Measurements from ENCODE around the gene ARL6IP5. TPM values are rescaled to one million over a fixed set of nuclear protein-coding genes. Genes with fewer than 3 reads are reported as not detected.

ARL6IP5 gene
- total RNA-seq, 1 experiment from 2014 or later = 41.5 TPM

DNA sequence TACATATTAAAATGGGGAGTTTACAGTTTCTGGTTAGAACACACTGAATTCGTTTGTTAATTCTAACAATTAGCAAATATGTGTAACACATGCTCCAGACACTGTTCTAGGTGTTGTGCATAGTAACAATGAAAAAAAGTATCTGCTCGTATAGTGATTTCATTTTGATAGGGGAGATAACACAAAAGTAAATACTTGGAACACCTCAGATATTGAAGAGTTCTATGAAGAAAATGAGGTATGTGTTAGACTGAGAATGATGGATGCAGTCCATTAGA, 25.9 kb upstream of the ARL6IP5 start:
- H3K27ac ChIP-seq (ENCODE audit: low read length) = no peak overlapping the region
- no peak for TF ChIP-seq TCF7L2 (IDR thresholded peaks at IDR 0.05; ENCODE audit: low read depth, low read length)
- TF ChIP-seq SIN3A (IDR thresholded peaks at IDR 0.05; ENCODE audit: borderline replicate concordance, insufficient read depth, low read depth, low read length) = no peak
- no peak for TF ChIP-seq POLR2AphosphoS5 (IDR thresholded peaks at IDR 0.05; ENCODE audit: low read depth, low read length)
- TF ChIP-seq, protein P1, sequence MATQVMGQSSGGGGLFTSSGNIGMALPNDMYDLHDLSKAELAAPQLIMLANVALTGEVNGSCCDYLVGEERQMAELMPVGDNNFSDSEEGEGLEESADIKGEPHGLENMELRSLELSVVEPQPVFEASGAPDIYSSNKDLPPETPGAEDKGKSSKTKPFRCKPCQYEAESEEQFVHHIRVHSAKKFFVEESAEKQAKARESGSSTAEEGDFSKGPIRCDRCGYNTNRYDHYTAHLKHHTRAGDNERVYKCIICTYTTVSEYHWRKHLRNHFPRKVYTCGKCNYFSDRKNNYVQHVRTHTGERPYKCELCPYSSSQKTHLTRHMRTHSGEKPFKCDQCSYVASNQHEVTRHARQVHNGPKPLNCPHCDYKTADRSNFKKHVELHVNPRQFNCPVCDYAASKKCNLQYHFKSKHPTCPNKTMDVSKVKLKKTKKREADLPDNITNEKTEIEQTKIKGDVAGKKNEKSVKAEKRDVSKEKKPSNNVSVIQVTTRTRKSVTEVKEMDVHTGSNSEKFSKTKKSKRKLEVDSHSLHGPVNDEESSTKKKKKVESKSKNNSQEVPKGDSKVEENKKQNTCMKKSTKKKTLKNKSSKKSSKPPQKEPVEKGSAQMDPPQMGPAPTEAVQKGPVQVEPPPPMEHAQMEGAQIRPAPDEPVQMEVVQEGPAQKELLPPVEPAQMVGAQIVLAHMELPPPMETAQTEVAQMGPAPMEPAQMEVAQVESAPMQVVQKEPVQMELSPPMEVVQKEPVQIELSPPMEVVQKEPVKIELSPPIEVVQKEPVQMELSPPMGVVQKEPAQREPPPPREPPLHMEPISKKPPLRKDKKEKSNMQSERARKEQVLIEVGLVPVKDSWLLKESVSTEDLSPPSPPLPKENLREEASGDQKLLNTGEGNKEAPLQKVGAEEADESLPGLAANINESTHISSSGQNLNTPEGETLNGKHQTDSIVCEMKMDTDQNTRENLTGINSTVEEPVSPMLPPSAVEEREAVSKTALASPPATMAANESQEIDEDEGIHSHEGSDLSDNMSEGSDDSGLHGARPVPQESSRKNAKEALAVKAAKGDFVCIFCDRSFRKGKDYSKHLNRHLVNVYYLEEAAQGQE (IDR thresholded peaks at IDR 0.05; ENCODE audit: insufficient read depth in 1 of 2, low read depth in 2 of 2, low read length in 1 of 2) = no peak
- TF ChIP-seq, protein P2, sequence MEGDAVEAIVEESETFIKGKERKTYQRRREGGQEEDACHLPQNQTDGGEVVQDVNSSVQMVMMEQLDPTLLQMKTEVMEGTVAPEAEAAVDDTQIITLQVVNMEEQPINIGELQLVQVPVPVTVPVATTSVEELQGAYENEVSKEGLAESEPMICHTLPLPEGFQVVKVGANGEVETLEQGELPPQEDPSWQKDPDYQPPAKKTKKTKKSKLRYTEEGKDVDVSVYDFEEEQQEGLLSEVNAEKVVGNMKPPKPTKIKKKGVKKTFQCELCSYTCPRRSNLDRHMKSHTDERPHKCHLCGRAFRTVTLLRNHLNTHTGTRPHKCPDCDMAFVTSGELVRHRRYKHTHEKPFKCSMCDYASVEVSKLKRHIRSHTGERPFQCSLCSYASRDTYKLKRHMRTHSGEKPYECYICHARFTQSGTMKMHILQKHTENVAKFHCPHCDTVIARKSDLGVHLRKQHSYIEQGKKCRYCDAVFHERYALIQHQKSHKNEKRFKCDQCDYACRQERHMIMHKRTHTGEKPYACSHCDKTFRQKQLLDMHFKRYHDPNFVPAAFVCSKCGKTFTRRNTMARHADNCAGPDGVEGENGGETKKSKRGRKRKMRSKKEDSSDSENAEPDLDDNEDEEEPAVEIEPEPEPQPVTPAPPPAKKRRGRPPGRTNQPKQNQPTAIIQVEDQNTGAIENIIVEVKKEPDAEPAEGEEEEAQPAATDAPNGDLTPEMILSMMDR (IDR thresholded peaks at IDR 0.05) = no peak
- peaks cover 27% of the 10 kb centered on the region for H3K36me3 ChIP-seq (ENCODE audit: control insufficient read depth, insufficient read depth, low read length)
- POLR2A ChIA-PET = no interaction called here
- no peaks in the 10 kb centered on the region for H3K4me1 ChIP-seq (ENCODE audit: control insufficient read depth, insufficient read depth, low read length)
- no peaks in the 10 kb centered on the region for H3K9me3 ChIP-seq (ENCODE audit: control insufficient read depth, insufficient read depth, low read depth, low read length)
- intact Hi-C loops (cut with micrococcal nuclease; ENCODE audit: unreplicated experiment) (no loop called here), in situ Hi-C loops (cut with HindIII; ENCODE audit: low pct_unique_long_range_greater_than_20kb, low sequenced_read_pairs) (no loop called here)
- H3K4me3 ChIP-seq (ENCODE audit: low read depth in 2 of 2, low read length in 2 of 2) = no peak overlapping the region
- H3K27me3 ChIP-seq (ENCODE audit: control insufficient read depth, insufficient read depth, low read length) = no peaks in the 10 kb centered on the region
- ATAC-seq (no peak), DNase-seq (ENCODE audit: low read depth, low spot score) (no peak)
- BruUV-seq (replicated peaks) = no TSS peak
- CTCF ChIA-PET = no interaction called here

DNA sequence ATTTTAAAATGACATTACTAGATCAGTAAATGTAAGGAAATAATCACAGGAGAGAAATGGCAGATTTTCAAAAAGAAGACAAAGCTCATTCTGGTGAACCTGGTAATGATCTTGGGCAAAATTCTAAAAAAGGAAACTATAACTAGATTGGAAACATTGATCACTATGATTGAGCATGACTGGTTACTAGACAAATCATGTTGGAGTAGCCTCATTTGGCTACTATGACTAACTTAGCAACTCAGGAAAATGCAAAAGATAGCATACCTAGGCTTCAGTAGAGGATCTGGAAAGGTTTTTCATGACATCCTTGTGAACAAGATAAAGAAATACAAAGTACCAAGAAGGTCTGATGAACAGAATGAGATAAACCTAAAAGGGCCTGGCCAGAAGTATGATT, 25.0 kb upstream of the ARL6IP5 start:
- DNase-seq (ENCODE audit: low read depth, low spot score) (no peak), ATAC-seq (no peak)
- Histone ChIP-seq H3K36me3 (ENCODE audit: control insufficient read depth, insufficient read depth, low read length) (peaks cover 27% of the 10 kb centered on the region), H3K4me3 (ENCODE audit: low read depth in 2 of 2, low read length in 2 of 2) (no peak overlapping the region), H3K27me3 (ENCODE audit: control insufficient read depth, insufficient read depth, low read length) (no peaks in the 10 kb centered on the region), H3K9me3 (ENCODE audit: control insufficient read depth, insufficient read depth, low read depth, low read length) (no peaks in the 10 kb centered on the region), H3K27ac (ENCODE audit: low read length) (no peak overlapping the region), H3K4me1 (ENCODE audit: control insufficient read depth, insufficient read depth, low read length) (no peaks in the 10 kb centered on the region)
- POLR2A ChIA-PET = interaction anchor here (0.6 kb wide), 1 partner anchor 1412 kb away, joined by 3 read pairs; no protein-coding TSS in a partner anchor
- intact Hi-C loops (cut with micrococcal nuclease; ENCODE audit: unreplicated experiment) = no loop called here
- in situ Hi-C loops (cut with HindIII; ENCODE audit: low pct_unique_long_range_greater_than_20kb, low sequenced_read_pairs) = no loop called here
- BruUV-seq (replicated peaks) = no TSS peak
- CTCF ChIA-PET = no interaction called here
- TF ChIP-seq, protein P1 (IDR thresholded peaks at IDR 0.05; ENCODE audit: insufficient read depth in 1 of 2, low read depth in 2 of 2, low read length in 1 of 2) = no peak
- TF ChIP-seq, protein P2 (IDR thresholded peaks at IDR 0.05) = no peak
- TF ChIP-seq SIN3A (IDR thresholded peaks at IDR 0.05; ENCODE audit: borderline replicate concordance, insufficient read depth, low read depth, low read length) = no peak
- no peak for TF ChIP-seq POLR2AphosphoS5 (IDR thresholded peaks at IDR 0.05; ENCODE audit: low read depth, low read length)
- no peak for TF ChIP-seq TCF7L2 (IDR thresholded peaks at IDR 0.05; ENCODE audit: low read depth, low read length)

All from Panc1 (cell line).